ENCODE measurements around the gene DEFB131B.
"Not testable (repeated sequence)": the region's sequence is repeated elsewhere in the genome, so short reads cannot be mapped to it uniquely, and the experiment has no call there.

DEFB131B gene

DNA sequence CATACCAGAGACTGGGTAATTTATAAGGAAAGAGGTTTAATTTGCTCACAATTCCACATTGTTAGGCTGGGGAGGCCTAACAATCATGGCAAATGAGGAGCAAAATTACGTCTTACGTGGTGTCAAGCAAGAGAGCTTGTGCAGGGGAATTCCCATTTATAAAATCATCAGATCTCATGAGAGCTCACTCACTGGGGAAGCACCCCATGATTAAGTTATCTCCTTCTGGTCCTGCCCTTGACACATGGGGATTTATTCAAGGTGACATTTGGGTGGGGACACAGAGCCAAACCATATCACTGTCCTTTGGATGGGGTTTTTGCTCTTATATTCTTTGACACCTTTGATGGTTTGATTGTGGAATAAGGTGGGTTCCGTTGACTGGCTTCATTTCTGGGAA lies 8.3 kb upstream of the DEFB131B start:
- H3K4me3 ChIP-seq (ENCODE audit: low read depth in 1 of 2, low read length in 2 of 2); H3K9me3 ChIP-seq (ENCODE audit: control insufficient read depth in 1 of 2, low read length in 2 of 2); H3K27ac ChIP-seq (ENCODE audit: low read length); H3K4me1 ChIP-seq (ENCODE audit: control insufficient read depth in 1 of 2, insufficient read depth in 2 of 2, low read length in 2 of 2); H3K36me3 ChIP-seq (ENCODE audit: control insufficient read depth in 1 of 2, insufficient read depth in 2 of 2, low read length in 2 of 2); H3K27me3 ChIP-seq (ENCODE audit: low read depth, low read length): not testable (repeated sequence)

- H3K27ac ChIP-seq (ENCODE audit: low read length); H3K4me3 ChIP-seq (ENCODE audit: low read depth in 1 of 2, low read length in 2 of 2); H3K4me1 ChIP-seq (ENCODE audit: control insufficient read depth in 1 of 2, insufficient read depth in 2 of 2, low read length in 2 of 2); H3K27me3 ChIP-seq (ENCODE audit: low read depth, low read length); H3K9me3 ChIP-seq (ENCODE audit: control insufficient read depth in 1 of 2, low read length in 2 of 2); H3K36me3 ChIP-seq (ENCODE audit: control insufficient read depth in 1 of 2, insufficient read depth in 2 of 2, low read length in 2 of 2): not testable (repeated sequence)
These were observed 7.6 kb upstream of the DEFB131B start for GRCh38 chr11:71870661-71871060.

GRCh38 chr11:71876262-71876661 lies 2.0 kb upstream of the DEFB131B start:
- H3K27ac ChIP-seq (ENCODE audit: low read length); H3K4me1 ChIP-seq (ENCODE audit: control insufficient read depth in 1 of 2, insufficient read depth in 2 of 2, low read length in 2 of 2); H3K4me3 ChIP-seq (ENCODE audit: low read depth in 1 of 2, low read length in 2 of 2); H3K36me3 ChIP-seq (ENCODE audit: control insufficient read depth in 1 of 2, insufficient read depth in 2 of 2, low read length in 2 of 2); H3K9me3 ChIP-seq (ENCODE audit: control insufficient read depth in 1 of 2, low read length in 2 of 2); H3K27me3 ChIP-seq (ENCODE audit: low read depth, low read length): not testable (repeated sequence)

- not testable (repeated sequence) for H3K4me1 ChIP-seq (ENCODE audit: control insufficient read depth in 1 of 2, insufficient read depth in 2 of 2, low read length in 2 of 2); H3K4me3 ChIP-seq (ENCODE audit: low read depth in 1 of 2, low read length in 2 of 2); H3K36me3 ChIP-seq (ENCODE audit: control insufficient read depth in 1 of 2, insufficient read depth in 2 of 2, low read length in 2 of 2); H3K27me3 ChIP-seq (ENCODE audit: low read depth, low read length); H3K9me3 ChIP-seq (ENCODE audit: control insufficient read depth in 1 of 2, low read length in 2 of 2); H3K27ac ChIP-seq (ENCODE audit: low read length)
These were observed 7.6 kb downstream of the DEFB131B start for GRCh38 chr11:71885806-71886205.

DNA sequence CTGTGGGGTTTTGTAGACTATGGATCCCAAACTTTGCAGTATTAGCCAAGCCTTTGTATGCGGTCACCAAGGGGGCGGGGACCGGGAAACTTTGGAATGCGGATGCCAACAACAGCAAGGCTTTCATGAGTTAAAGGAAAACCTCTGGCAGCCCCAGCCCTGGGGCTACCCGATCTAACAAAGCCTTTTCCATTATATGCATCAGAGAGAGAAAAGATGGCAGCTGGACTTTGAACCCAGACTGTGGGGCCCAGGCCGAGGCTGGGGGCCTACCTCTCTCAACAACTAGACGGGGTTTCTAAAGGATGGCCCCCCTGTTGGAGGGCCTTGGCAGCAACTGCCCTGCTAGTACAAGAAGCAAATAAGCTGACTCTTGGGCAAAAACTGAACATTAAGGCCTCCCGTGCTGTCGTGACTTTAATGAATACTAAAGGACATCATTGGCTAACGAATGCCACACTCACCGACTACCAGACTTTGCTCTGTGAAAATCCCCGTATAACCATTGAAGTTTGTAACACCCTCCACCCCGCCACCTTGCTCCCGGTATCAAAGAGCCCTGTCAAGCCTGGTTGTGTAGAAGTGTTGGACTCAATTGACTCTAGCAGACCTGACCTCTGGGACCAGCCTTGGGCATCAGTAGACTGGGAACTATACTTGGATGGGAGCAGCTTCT lies 10.2 kb downstream of the DEFB131B start:
- H3K36me3 ChIP-seq (ENCODE audit: control insufficient read depth in 1 of 2, insufficient read depth in 2 of 2, low read length in 2 of 2); H3K4me3 ChIP-seq (ENCODE audit: low read depth in 1 of 2, low read length in 2 of 2); H3K27me3 ChIP-seq (ENCODE audit: low read depth, low read length); H3K4me1 ChIP-seq (ENCODE audit: control insufficient read depth in 1 of 2, insufficient read depth in 2 of 2, low read length in 2 of 2); H3K9me3 ChIP-seq (ENCODE audit: control insufficient read depth in 1 of 2, low read length in 2 of 2); H3K27ac ChIP-seq (ENCODE audit: low read length): not testable (repeated sequence)

- H3K4me3 ChIP-seq (ENCODE audit: low read depth in 1 of 2, low read length in 2 of 2); H3K36me3 ChIP-seq (ENCODE audit: control insufficient read depth in 1 of 2, insufficient read depth in 2 of 2, low read length in 2 of 2); H3K27me3 ChIP-seq (ENCODE audit: low read depth, low read length); H3K9me3 ChIP-seq (ENCODE audit: control insufficient read depth in 1 of 2, low read length in 2 of 2); H3K27ac ChIP-seq (ENCODE audit: low read length); H3K4me1 ChIP-seq (ENCODE audit: control insufficient read depth in 1 of 2, insufficient read depth in 2 of 2, low read length in 2 of 2): not testable (repeated sequence)
These were observed 11.1 kb downstream of the DEFB131B start for GRCh38 chr11:71889181-71889872.

DNA sequence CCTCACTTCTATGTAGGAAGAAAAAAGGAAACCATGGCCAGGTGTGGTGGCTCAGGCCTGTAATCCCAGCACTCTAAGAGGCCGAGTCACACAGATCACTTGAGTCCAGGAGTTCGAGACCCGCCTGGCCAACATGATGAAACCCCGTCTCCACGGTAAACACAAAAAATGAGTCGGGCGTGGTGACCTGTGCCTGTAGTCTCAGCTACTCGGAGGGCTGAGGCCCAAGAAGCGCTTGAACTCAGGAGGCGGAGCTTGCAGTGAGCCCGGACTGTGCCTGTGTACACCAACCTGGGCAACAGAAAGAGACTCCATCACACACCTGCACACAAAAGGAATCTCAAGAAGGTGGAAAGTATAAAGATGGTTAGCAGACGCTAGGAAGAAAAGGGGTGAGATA lies 17.7 kb downstream of the DEFB131B start:
- H3K27me3 ChIP-seq (ENCODE audit: low read depth, low read length), result no peaks in the 10 kb centered on the region
- no peak overlapping the region for H3K27ac ChIP-seq (ENCODE audit: low read length)
- H3K36me3 ChIP-seq (ENCODE audit: control insufficient read depth in 1 of 2, insufficient read depth in 2 of 2, low read length in 2 of 2), result no peaks in the 10 kb centered on the region
- no peak overlapping the region for H3K4me3 ChIP-seq (ENCODE audit: low read depth in 1 of 2, low read length in 2 of 2)
- H3K4me1 ChIP-seq (ENCODE audit: control insufficient read depth in 1 of 2, insufficient read depth in 2 of 2, low read length in 2 of 2), result no peaks in the 10 kb centered on the region
- H3K9me3 ChIP-seq (ENCODE audit: control insufficient read depth in 1 of 2, low read length in 2 of 2), result no peaks in the 10 kb centered on the region

DNA sequence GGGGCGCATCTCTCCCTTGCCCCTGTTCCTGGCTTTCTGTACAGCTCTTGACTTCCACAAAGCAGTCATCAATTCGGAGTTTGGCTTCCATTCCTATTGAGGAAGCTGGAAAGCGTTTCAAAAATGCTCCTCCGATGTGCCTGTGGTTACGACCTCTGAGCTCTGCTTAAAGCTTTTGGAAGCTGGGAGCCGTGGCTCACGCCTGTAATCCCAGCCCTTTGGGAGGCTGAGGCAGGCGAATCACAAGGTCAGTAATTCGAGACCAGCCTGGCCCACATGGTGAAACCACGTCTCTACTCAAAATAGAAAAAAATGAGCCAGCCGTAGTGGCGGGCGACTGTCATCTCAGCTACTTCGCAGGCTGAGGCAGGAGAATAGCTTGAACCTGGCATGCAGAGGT lies 22.9 kb downstream of the DEFB131B start:
- not testable (repeated sequence) for H3K36me3 ChIP-seq (ENCODE audit: control insufficient read depth in 1 of 2, insufficient read depth in 2 of 2, low read length in 2 of 2); H3K4me1 ChIP-seq (ENCODE audit: control insufficient read depth in 1 of 2, insufficient read depth in 2 of 2, low read length in 2 of 2); H3K27ac ChIP-seq (ENCODE audit: low read length); H3K9me3 ChIP-seq (ENCODE audit: control insufficient read depth in 1 of 2, low read length in 2 of 2); H3K27me3 ChIP-seq (ENCODE audit: low read depth, low read length); H3K4me3 ChIP-seq (ENCODE audit: low read depth in 1 of 2, low read length in 2 of 2)

DNA sequence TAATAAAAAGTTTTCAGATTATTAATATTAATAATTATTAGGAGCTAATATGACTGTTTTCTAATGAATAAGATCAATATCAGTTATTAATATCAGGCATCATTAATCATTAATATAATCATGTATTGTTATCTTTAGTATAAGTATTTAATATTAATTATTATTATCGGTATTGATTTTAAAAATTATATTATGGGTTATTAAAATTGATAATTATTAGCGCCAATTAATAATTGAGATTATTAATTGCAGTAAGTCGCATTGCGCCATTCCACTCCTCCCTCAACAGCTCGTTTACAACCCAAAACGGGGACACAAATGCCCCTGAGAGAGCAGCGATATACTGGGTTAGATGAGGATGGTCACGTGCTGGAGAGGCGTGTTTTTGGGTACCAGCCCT lies 30.0 kb downstream of the DEFB131B start:
- no peaks in the 10 kb centered on the region for H3K9me3 ChIP-seq (ENCODE audit: control insufficient read depth in 1 of 2, low read length in 2 of 2)
- H3K36me3 ChIP-seq (ENCODE audit: control insufficient read depth in 1 of 2, insufficient read depth in 2 of 2, low read length in 2 of 2), result peaks cover 0 to 13% of the 10 kb centered on the region in 2 donors
- H3K27ac ChIP-seq (ENCODE audit: low read length), result no peak overlapping the region
- no peak overlapping the region for H3K4me3 ChIP-seq (ENCODE audit: low read depth in 1 of 2, low read length in 2 of 2)
- no peaks in the 10 kb centered on the region for H3K27me3 ChIP-seq (ENCODE audit: low read depth, low read length)
- H3K4me1 ChIP-seq (ENCODE audit: control insufficient read depth in 1 of 2, insufficient read depth in 2 of 2, low read length in 2 of 2), result no peaks in the 10 kb centered on the region

GRCh38 chr11:71910775-71911174 lies 32.5 kb downstream of the DEFB131B start:
- H3K36me3 ChIP-seq (ENCODE audit: control insufficient read depth in 1 of 2, insufficient read depth in 2 of 2, low read length in 2 of 2), result peaks cover 4 to 37% of the 10 kb centered on the region in 2 donors
- not testable (repeated sequence) for H3K27ac ChIP-seq (ENCODE audit: low read length); H3K4me3 ChIP-seq (ENCODE audit: low read depth in 1 of 2, low read length in 2 of 2); H3K27me3 ChIP-seq (ENCODE audit: low read depth, low read length); H3K4me1 ChIP-seq (ENCODE audit: control insufficient read depth in 1 of 2, insufficient read depth in 2 of 2, low read length in 2 of 2); H3K9me3 ChIP-seq (ENCODE audit: control insufficient read depth in 1 of 2, low read length in 2 of 2)

- H3K9me3 ChIP-seq (ENCODE audit: control insufficient read depth in 1 of 2, low read length in 2 of 2); H3K27me3 ChIP-seq (ENCODE audit: low read depth, low read length); H3K4me3 ChIP-seq (ENCODE audit: low read depth in 1 of 2, low read length in 2 of 2); H3K4me1 ChIP-seq (ENCODE audit: control insufficient read depth in 1 of 2, insufficient read depth in 2 of 2, low read length in 2 of 2); H3K27ac ChIP-seq (ENCODE audit: low read length): not testable (repeated sequence)
- peaks cover 11 to 44% of the 10 kb centered on the region in 2 donors for H3K36me3 ChIP-seq (ENCODE audit: control insufficient read depth in 1 of 2, insufficient read depth in 2 of 2, low read length in 2 of 2)
These were observed 33.2 kb downstream of the DEFB131B start for GRCh38 chr11:71911321-71911985.

GRCh38 chr11:71911986-71912340 lies 33.7 kb downstream of the DEFB131B start:
- not testable (repeated sequence) for H3K27ac ChIP-seq (ENCODE audit: low read length); H3K9me3 ChIP-seq (ENCODE audit: control insufficient read depth in 1 of 2, low read length in 2 of 2)
- H3K36me3 ChIP-seq (ENCODE audit: control insufficient read depth in 1 of 2, insufficient read depth in 2 of 2, low read length in 2 of 2), result peaks cover 13 to 45% of the 10 kb centered on the region in 2 donors

More at GRCh38 chr11:71911986-71912340, 33.7 kb downstream of the DEFB131B start:
- H3K4me3 ChIP-seq (ENCODE audit: low read depth in 1 of 2, low read length in 2 of 2); H3K4me1 ChIP-seq (ENCODE audit: control insufficient read depth in 1 of 2, insufficient read depth in 2 of 2, low read length in 2 of 2); H3K27me3 ChIP-seq (ENCODE audit: low read depth, low read length): not testable (repeated sequence)

Measured in muscle layer of duodenum (tissue), 2 donors.